Activated CD4-positive, alpha-beta T cell treated with anti-CD3 and anti-CD28 coated beads, Interleukin-2, amount 10 ng/mL, durations not matched to agents 7 days and 5 days (primary cell): ENCODE data around the gene LIMS2. TPM values are rescaled to one million over a fixed set of nuclear protein-coding genes. Genes with fewer than 3 reads are reported as not detected.

Experiments used
- CTCF ChIA-PET: fragments of 350-600 bp; sonication (Branson Sonifier 250); formaldehyde crosslinking; loops from one replicate; lab custom pipeline; 2021; ENCODE audit warnings: antibody characterized with exemption; lab: Charles Lee
- POLR2A ChIA-PET: fragments of 350-600 bp; sonication (Branson Sonifier 250); formaldehyde crosslinking; loops from one replicate; lab custom pipeline; 2021; ENCODE audit warnings: antibody characterized with exemption; lab: Charles Lee
- DNase-seq: peaks from one replicate; pipeline ENCODE4 v3.0.0-alpha.2; 2020
- H3K27ac Mint-ChIP-seq: one replicate; pipeline ENCODE4 v1.8.0; 2021; ENCODE audit warnings: mild to moderate bottlenecking, moderate library complexity, mixed read lengths
- H3K27me3 Mint-ChIP-seq: one replicate; pipeline ENCODE4 v1.8.0; 2021; ENCODE audit warnings: mixed read lengths
- H3K36me3 Mint-ChIP-seq: one replicate; pipeline ENCODE4 v1.8.0; 2021; ENCODE audit warnings: low read depth, mixed read lengths
- H3K4me1 Mint-ChIP-seq: one replicate; pipeline ENCODE4 v1.8.0; 2021; ENCODE audit warnings: mixed read lengths
- H3K4me3 Mint-ChIP-seq: one replicate; pipeline ENCODE4 v1.8.0; 2021; ENCODE audit warnings: mild to moderate bottlenecking, moderate library complexity, mixed read lengths
- H3K9me3 Mint-ChIP-seq: one replicate; pipeline ENCODE4 v1.8.0; 2021; ENCODE audit warnings: mixed read lengths
- total RNA-seq, 2 experiments: library from RNA; stranded (reverse); gene quantifications; one replicate each; pipeline ENCODE4 v1.2.3, GENCODE V29; 2021

The LIMS2 gene
- total RNA-seq, 2 experiments from 2014 or later, result 34.2 to 36.4 TPM

- peak overlapping the region; percentile 72 for H3K27ac Mint-ChIP-seq
- no peaks in the 10 kb centered on the region for H3K36me3 Mint-ChIP-seq
- CTCF ChIA-PET, result no interaction called here
- H3K4me3 Mint-ChIP-seq, result no peak overlapping the region
- DNase-seq, result no peak
- H3K4me1 Mint-ChIP-seq, result peaks cover 23% of the 10 kb centered on the region
- POLR2A ChIA-PET, result no interaction called here
- H3K27me3 Mint-ChIP-seq, result peaks cover 9% of the 10 kb centered on the region
- no peaks in the 10 kb centered on the region for H3K9me3 Mint-ChIP-seq
Observed at GRCh38 chr2:127618551-127619202, 56.7 kb downstream of the LIMS2 start.

DNA sequence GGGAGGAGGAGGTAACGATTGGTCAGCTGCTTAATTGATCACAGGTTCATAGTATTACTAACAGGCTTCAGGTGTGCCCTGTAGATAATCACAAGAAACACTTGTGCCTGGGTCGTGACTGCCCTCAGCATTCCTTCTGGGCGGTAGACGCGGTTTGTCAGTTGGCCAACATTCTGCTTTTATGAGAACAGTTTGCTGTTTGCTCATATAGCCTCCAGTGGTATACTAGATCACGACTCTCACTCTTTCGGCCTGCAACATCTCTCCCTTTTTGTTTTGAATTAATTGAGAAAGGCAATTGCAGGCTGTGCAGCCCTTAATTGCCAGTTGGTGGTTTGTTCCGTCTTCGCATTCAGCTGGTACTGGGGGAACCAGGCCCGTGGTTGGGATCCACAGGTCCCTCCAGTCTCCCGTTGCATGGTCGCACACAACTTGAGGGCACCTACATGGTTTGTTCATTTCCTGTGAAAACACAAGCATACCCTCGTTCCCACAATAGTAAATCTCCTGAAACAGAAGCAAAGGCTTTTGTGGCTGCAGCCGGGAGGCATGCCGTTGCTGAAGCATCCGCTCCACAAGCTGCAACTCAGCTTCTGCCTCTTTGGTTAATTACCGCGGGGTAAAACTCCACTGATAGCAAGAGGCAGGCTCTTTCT lies 59.7 kb downstream of the LIMS2 start:
- no peaks in the 10 kb centered on the region for H3K36me3 Mint-ChIP-seq
- H3K4me3 Mint-ChIP-seq, result no peak overlapping the region

GRCh38 chr2:127614731-127615130 lies 60.6 kb downstream of the LIMS2 start:
- Mint-ChIP-seq H3K36me3 (no peaks in the 10 kb centered on the region), H3K4me1 (peaks cover 23% of the 10 kb centered on the region), H3K4me3 (no peak overlapping the region), H3K27ac (no peak overlapping the region), H3K27me3 (peaks cover 13% of the 10 kb centered on the region), H3K9me3 (peaks cover 6% of the 10 kb centered on the region)
- no peak for DNase-seq
- ChIA-PET CTCF (no interaction called here), POLR2A (no interaction called here)

More for the DNA sequence above, 59.7 kb downstream of the LIMS2 start:
- ChIA-PET POLR2A (no interaction called here), CTCF (interaction anchor here (0.9 to 2.4 kb wide), 3 partner anchors 16 to 34 kb away, joined by 3 to 6 read pairs (median 3); no protein-coding TSS in a partner anchor)
- Mint-ChIP-seq H3K9me3 (peaks cover 6% of the 10 kb centered on the region), H3K4me1 (peaks cover 23% of the 10 kb centered on the region), H3K27ac (peak overlapping the region; percentile 1), H3K27me3 (peaks cover 13% of the 10 kb centered on the region)
- DNase-seq, result peak; percentile 19

- Mint-ChIP-seq H3K36me3 (no peaks in the 10 kb centered on the region), H3K27me3 (peaks cover 13% of the 10 kb centered on the region), H3K27ac (no peak overlapping the region), H3K4me3 (no peak overlapping the region), H3K9me3 (peaks cover 6% of the 10 kb centered on the region), H3K4me1 (peaks cover 25% of the 10 kb centered on the region)
- CTCF ChIA-PET, result interaction anchor here (0.5 to 1.0 kb wide), 4 partner anchors 23 to 96 kb away, joined by 3 to 6 read pairs (median 3); no protein-coding TSS in a partner anchor
- DNase-seq, result no peak
- POLR2A ChIA-PET, result no interaction called here
Observed at GRCh38 chr2:127614246-127614645, 61.1 kb downstream of the LIMS2 start.

GRCh38 chr2:127612111-127612822 lies 63.1 kb downstream of the LIMS2 start:
- POLR2A ChIA-PET, result no interaction called here
- H3K4me3 Mint-ChIP-seq, result no peak overlapping the region
- H3K27me3 Mint-ChIP-seq, result peaks cover 11% of the 10 kb centered on the region
- H3K27ac Mint-ChIP-seq, result no peak overlapping the region
- H3K36me3 Mint-ChIP-seq, result no peaks in the 10 kb centered on the region
- H3K4me1 Mint-ChIP-seq, result peaks cover 25% of the 10 kb centered on the region
- CTCF ChIA-PET, result interaction anchor here (1.3 to 2.0 kb wide), 3 partner anchors 13 to 29 kb away, joined by 3 to 4 read pairs (median 3); no protein-coding TSS in a partner anchor
- H3K9me3 Mint-ChIP-seq, result peaks cover 6% of the 10 kb centered on the region
- no peak for DNase-seq

- CTCF ChIA-PET, result interaction anchor here (0.8 to 2.0 kb wide), 4 partner anchors 12 to 28 kb away, joined by 3 to 4 read pairs (median 3); no protein-coding TSS in a partner anchor
- peaks cover 11% of the 10 kb centered on the region for H3K27me3 Mint-ChIP-seq
- no peak overlapping the region for H3K27ac Mint-ChIP-seq
- peaks cover 6% of the 10 kb centered on the region for H3K9me3 Mint-ChIP-seq
- DNase-seq, result no peak
- POLR2A ChIA-PET, result no interaction called here
- peaks cover 16% of the 10 kb centered on the region for H3K4me1 Mint-ChIP-seq
- H3K36me3 Mint-ChIP-seq, result no peaks in the 10 kb centered on the region
- no peak overlapping the region for H3K4me3 Mint-ChIP-seq
Observed at GRCh38 chr2:127611076-127611925, 64.0 kb downstream of the LIMS2 start.

DNA sequence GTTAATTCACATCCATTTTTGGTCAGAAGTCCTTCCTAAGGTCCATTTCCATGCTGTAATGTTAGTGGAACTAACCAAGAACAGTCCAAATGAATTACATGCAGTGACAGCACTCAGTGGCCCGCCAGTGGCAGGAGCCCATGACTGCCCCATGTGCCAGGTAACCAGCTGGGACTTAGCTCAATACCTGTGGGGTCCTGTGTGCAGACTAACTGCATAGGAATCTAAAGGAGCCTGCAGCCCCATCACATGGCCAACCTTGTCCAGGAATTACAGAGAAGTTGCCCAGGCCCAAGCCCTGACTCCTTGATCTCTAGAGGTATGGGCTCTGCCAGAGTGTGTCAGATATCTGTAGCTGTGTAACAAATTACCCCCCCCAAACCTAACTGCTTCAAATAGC lies 64.8 kb downstream of the LIMS2 start:
- Mint-ChIP-seq H3K27me3 (peaks cover 9% of the 10 kb centered on the region), H3K4me3 (no peak overlapping the region), H3K27ac (no peak overlapping the region), H3K9me3 (peaks cover 6% of the 10 kb centered on the region), H3K4me1 (peaks cover 8% of the 10 kb centered on the region), H3K36me3 (no peaks in the 10 kb centered on the region)
- CTCF ChIA-PET, result interaction anchor here (0.8 to 2.0 kb wide), 3 partner anchors 9 to 20 kb away, joined by 3 to 4 read pairs (median 3); no protein-coding TSS in a partner anchor
- no peak for DNase-seq
- POLR2A ChIA-PET, result no interaction called here

DNA sequence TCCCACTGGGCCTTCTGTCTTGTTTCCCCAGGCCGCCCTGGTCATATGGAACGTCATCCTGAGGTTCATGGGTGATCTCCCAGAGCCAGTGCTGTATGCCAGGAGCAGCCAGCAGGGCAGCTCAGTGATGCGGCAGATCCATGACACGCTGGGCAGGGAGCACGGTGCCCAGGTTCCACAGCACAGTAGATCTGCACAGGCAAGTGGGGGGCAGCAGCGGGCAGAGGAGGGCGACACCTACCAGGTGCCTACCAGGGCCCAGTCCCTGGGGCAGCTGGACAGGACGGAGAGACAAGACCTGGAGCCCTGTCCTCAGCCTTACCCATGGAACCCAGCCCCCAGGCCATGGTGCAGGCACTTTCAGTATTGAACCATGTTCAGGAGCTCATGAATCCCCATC lies 65.5 kb downstream of the LIMS2 start:
- H3K4me1 Mint-ChIP-seq, result peaks cover 2% of the 10 kb centered on the region
- peaks cover 9% of the 10 kb centered on the region for H3K27me3 Mint-ChIP-seq
- H3K4me3 Mint-ChIP-seq, result no peak overlapping the region
- no peak for DNase-seq
- ChIA-PET CTCF (interaction anchor here (1.0 kb wide), 1 partner anchor 8 kb away, joined by 3 read pairs; no protein-coding TSS in a partner anchor), POLR2A (no interaction called here)
- H3K36me3 Mint-ChIP-seq, result no peaks in the 10 kb centered on the region
- no peak overlapping the region for H3K27ac Mint-ChIP-seq
- H3K9me3 Mint-ChIP-seq, result peaks cover 6% of the 10 kb centered on the region

DNA sequence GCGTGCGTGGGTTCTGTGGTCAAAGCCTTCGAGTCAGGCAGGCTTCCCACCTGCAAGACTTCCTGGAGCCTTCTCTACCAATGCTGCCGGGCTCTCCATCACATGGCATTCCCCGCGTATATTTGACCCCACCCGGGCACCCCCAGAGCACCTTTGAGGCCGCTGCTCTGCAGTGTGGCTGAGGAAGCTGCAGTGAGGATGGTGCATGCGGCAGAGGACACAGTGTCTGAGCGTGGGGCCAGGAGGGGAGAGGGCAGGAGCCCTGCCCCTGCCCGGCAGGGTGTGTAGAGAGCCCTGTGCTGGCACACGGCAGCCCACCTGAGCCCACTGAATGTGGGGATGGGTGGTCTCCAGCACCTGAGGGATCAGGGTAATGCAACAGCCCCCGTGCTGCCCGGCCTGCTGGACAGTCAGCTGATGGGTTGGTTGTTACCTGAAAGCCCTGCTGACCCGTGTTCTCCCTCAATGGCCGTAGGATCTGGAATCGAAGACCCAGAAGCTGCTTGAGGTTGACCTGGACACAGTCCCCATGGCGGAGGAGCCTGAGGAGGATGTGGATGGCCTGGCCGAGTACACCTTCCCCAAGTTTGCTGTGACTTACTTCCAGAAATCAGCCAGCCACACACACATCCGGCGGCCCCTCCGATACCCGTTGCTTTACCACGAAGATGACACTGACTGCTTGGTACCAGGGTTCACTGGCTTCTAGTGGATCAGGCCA lies 66.1 kb downstream of the LIMS2 start:
- H3K4me1 Mint-ChIP-seq, result peaks cover 6% of the 10 kb centered on the region
- POLR2A ChIA-PET, result no interaction called here

GRCh38 chr2:127608061-127609030 lies 67.0 kb downstream of the LIMS2 start:
- POLR2A ChIA-PET, result no interaction called here
- DNase-seq, result no peak
- H3K9me3 Mint-ChIP-seq, result peaks cover 6% of the 10 kb centered on the region
- CTCF ChIA-PET, result interaction anchor here (0.5 to 1.0 kb wide), 2 partner anchors 11 to 126 kb away, joined by 3 read pairs; no protein-coding TSS in a partner anchor
- peak overlapping the region; percentile 14 for H3K27ac Mint-ChIP-seq
- H3K36me3 Mint-ChIP-seq, result no peaks in the 10 kb centered on the region
- no peak overlapping the region for H3K4me3 Mint-ChIP-seq
- H3K27me3 Mint-ChIP-seq, result peaks cover 2% of the 10 kb centered on the region
- H3K4me1 Mint-ChIP-seq, result peaks cover 8% of the 10 kb centered on the region

More for the DNA sequence above, 66.1 kb downstream of the LIMS2 start:
- H3K36me3 Mint-ChIP-seq, result no peaks in the 10 kb centered on the region
- H3K4me3 Mint-ChIP-seq, result no peak overlapping the region
- no peak for DNase-seq
- H3K9me3 Mint-ChIP-seq, result peaks cover 6% of the 10 kb centered on the region
- CTCF ChIA-PET, result no interaction called here
- H3K27ac Mint-ChIP-seq, result no peak overlapping the region
- H3K27me3 Mint-ChIP-seq, result peaks cover 8% of the 10 kb centered on the region
